Lower lobe of right lung (tissue), 2 donors: Measurements from ENCODE around the gene EPG5. TPM values are rescaled to one million over a fixed set of nuclear protein-coding genes. Genes with fewer than 3 reads are reported as not detected.
"Not testable (repeated sequence)": the region's sequence is repeated elsewhere in the genome, so short reads cannot be mapped to it uniquely, and the experiment has no call there.

ENCODE experiments used
- ATAC-seq, 2 donors: fragments of 200-7000 bp; cut with Tn5 transposase; one replicate each; pipeline ENCODE4 v1.9.1; 2020 to 2022; ENCODE audit warnings: mild to moderate bottlenecking in 2 of 2, moderate library complexity in 2 of 2
- DNase-seq: peaks from one replicate; pipeline ENCODE4 v3.0.0-alpha.2; 2020
- H3K27ac ChIP-seq: fragments of 200-600 bp; one replicate; pipeline ENCODE4 v1.8.0; 2022
- H3K27me3 ChIP-seq: fragments of 200-600 bp; one replicate; pipeline ENCODE4 v1.8.0; 2022; ENCODE audit warnings: low read depth
- H3K36me3 ChIP-seq: fragments of 200-600 bp; one replicate; pipeline ENCODE4 v1.8.0; 2022; ENCODE audit warnings: mild to moderate bottlenecking
- H3K4me1 ChIP-seq: fragments of 200-600 bp; one replicate; pipeline ENCODE4 v1.8.0; 2022
- H3K4me3 ChIP-seq: fragments of 200-600 bp; one replicate; pipeline ENCODE4 v1.8.0; 2022; ENCODE audit warnings: mild to moderate bottlenecking
- H3K9me3 ChIP-seq: fragments of 200-600 bp; one replicate; pipeline ENCODE4 v1.8.0; 2022
- intact Hi-C: fragments of 100-400 bp; cut with DNase I; formaldehyde crosslinking; loops from one replicate; pipeline ENCODE4 v1.11.0; 2022
- total RNA-seq: library from RNA; stranded (reverse); fragmentation: NEBNext Ultra II Directional; extraction: Animal tissue kit (Norgen Biotek cat#: 25700); gene quantifications from one replicate; pipeline ENCODE4 v1.2.1, GENCODE V29; 2021
- TF ChIP-seq, protein P1 (sequence below): fragments of 200-600 bp; IDR thresholded peaks from one replicate; pipeline ENCODE4 v1.8.0; 2022; ENCODE audit warnings: antibody characterized with exemption, mild to moderate bottlenecking
- donor health status: DM: no; HTN: yes; CAD: no; lungs with severe emphysema.

Gene EPG5
- total RNA-seq, 1 donor from 2014 or later: 38.8 TPM

DNA sequence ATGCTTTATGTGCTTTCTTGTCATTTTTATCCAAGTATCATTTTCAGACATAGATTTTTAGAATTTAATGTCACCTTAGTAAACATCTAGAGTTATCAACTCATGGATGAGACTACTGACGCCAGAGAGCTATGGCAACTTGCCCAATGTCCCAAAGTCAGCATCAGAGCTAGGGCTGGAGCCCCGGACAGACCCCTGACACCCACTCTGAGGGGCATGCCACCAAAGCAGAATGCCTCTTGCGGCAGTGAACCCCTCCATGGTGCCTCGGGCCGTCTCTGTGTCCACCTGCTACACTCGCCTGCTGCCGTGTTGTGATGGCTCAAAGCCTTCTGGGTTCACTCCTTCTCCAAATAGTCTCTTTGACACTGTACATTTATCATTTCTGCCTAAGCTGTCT lies 136.2 kb downstream of the EPG5 start:
- intact Hi-C loops: no loop called here
- TF ChIP-seq, protein P1, sequence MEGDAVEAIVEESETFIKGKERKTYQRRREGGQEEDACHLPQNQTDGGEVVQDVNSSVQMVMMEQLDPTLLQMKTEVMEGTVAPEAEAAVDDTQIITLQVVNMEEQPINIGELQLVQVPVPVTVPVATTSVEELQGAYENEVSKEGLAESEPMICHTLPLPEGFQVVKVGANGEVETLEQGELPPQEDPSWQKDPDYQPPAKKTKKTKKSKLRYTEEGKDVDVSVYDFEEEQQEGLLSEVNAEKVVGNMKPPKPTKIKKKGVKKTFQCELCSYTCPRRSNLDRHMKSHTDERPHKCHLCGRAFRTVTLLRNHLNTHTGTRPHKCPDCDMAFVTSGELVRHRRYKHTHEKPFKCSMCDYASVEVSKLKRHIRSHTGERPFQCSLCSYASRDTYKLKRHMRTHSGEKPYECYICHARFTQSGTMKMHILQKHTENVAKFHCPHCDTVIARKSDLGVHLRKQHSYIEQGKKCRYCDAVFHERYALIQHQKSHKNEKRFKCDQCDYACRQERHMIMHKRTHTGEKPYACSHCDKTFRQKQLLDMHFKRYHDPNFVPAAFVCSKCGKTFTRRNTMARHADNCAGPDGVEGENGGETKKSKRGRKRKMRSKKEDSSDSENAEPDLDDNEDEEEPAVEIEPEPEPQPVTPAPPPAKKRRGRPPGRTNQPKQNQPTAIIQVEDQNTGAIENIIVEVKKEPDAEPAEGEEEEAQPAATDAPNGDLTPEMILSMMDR: no peak
- peaks cover 27% of the 10 kb centered on the region for H3K4me1 ChIP-seq
- H3K27me3 ChIP-seq: peaks cover 4% of the 10 kb centered on the region
- no peaks in the 10 kb centered on the region for H3K36me3 ChIP-seq
- H3K9me3 ChIP-seq: no peaks in the 10 kb centered on the region
- no peak overlapping the region for H3K27ac ChIP-seq
- no peak overlapping the region for H3K4me3 ChIP-seq
- ATAC-seq (no peak), DNase-seq (no peak)

- ATAC-seq: no peak
Observed at GRCh38 chr18:45829855-45830254, 137.3 kb downstream of the EPG5 start.

GRCh38 chr18:45828917-45829811 lies 138.0 kb downstream of the EPG5 start:
- Histone ChIP-seq H3K27me3 (peaks cover 4% of the 10 kb centered on the region), H3K4me3 (peak overlapping the region; percentile 40), H3K36me3 (no peaks in the 10 kb centered on the region), H3K9me3 (no peaks in the 10 kb centered on the region), H3K4me1 (peaks cover 27% of the 10 kb centered on the region), H3K27ac (peak overlapping the region; percentile 46)
- DNase-seq (peak; percentile 61), ATAC-seq (peak; percentile 75 to 76)
- TF ChIP-seq, protein P1: no peak
- intact Hi-C loops: no loop called here

More at GRCh38 chr18:45829855-45830254, 137.3 kb downstream of the EPG5 start:
- peaks cover 4% of the 10 kb centered on the region for H3K27me3 ChIP-seq
- no peak overlapping the region for H3K27ac ChIP-seq
- TF ChIP-seq, protein P1: no peak
- H3K36me3 ChIP-seq: no peaks in the 10 kb centered on the region
- DNase-seq: no peak
- peaks cover 27% of the 10 kb centered on the region for H3K4me1 ChIP-seq
- H3K4me3 ChIP-seq: no peak overlapping the region
- H3K9me3 ChIP-seq: no peaks in the 10 kb centered on the region
- intact Hi-C loops: no loop called here

GRCh38 chr18:45826716-45827115 lies 140.4 kb downstream of the EPG5 start:
- H3K9me3 ChIP-seq, ATAC-seq, H3K27me3 ChIP-seq, H3K36me3 ChIP-seq, DNase-seq, intact Hi-C loops, H3K4me3 ChIP-seq, H3K27ac ChIP-seq: not testable (repeated sequence)
- peaks cover 27% of the 10 kb centered on the region for H3K4me1 ChIP-seq

DNA sequence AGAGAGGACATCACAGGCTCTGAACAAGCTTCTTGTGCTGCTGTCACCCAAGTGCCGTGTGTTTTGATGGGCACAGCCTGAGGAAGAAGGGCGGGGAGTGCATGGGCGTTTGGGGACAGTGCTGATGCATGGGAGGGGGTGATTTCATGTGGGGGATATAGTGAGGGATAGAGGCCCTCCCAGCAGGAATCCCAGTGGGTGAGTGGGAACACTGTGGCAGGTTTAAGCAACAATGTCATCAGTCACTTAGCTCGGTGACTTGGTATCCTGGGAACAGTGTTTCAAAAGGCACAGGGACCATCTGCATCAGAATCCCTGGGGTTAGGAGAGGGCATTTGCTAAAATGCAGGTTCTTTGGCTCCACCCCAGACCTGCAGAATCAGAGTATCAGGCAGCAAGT lies 141.0 kb downstream of the EPG5 start:
- TF ChIP-seq, protein P1: no peak
- no peak for ATAC-seq
- no peaks in the 10 kb centered on the region for H3K9me3 ChIP-seq
- DNase-seq: no peak
- peaks cover 27% of the 10 kb centered on the region for H3K4me1 ChIP-seq
- H3K36me3 ChIP-seq: no peaks in the 10 kb centered on the region
- intact Hi-C loops: no loop called here
- no peak overlapping the region for H3K4me3 ChIP-seq
- H3K27ac ChIP-seq: no peak overlapping the region
- no peaks in the 10 kb centered on the region for H3K27me3 ChIP-seq
